Ishikawa (cell line): ENCODE measurements around the gene LOXHD1.

ENCODE experiments used
- CEBPB ChIP-seq: IDR thresholded peaks from 2 replicates; pipeline ENCODE4 v1.6.1; 2012
- CREB1 ChIP-seq: IDR thresholded peaks from 2 replicates; pipeline ENCODE4 v1.6.1; 2012; ENCODE audit warnings: low read depth
- EGR1 ChIP-seq: IDR thresholded peaks from 2 replicates; pipeline ENCODE4 v1.6.1; 2012
- EP300 ChIP-seq: IDR thresholded peaks from 2 replicates; pipeline ENCODE4 v1.6.1; 2012; ENCODE audit warnings: borderline replicate concordance
- FOXM1 ChIP-seq: IDR thresholded peaks from 2 replicates; pipeline ENCODE4 v1.6.1; 2012; ENCODE audit warnings: low read depth, borderline replicate concordance
- MAX ChIP-seq: IDR thresholded peaks from 2 replicates; pipeline ENCODE4 v1.6.1; 2012
- NFIC ChIP-seq: IDR thresholded peaks from 2 replicates; pipeline ENCODE4 v1.6.1; 2012
- RAD21 ChIP-seq: IDR thresholded peaks from 2 replicates; pipeline ENCODE4 v1.6.1; 2012; ENCODE audit warnings: low read depth
- REST ChIP-seq: IDR thresholded peaks from 2 replicates; pipeline ENCODE4 v1.6.1; 2012; ENCODE audit warnings: low read depth, mild to moderate bottlenecking
- TAF1 ChIP-seq: IDR thresholded peaks from 2 replicates; pipeline ENCODE4 v1.6.1; 2012; ENCODE audit warnings: low read depth, mild to moderate bottlenecking
- TCF12 ChIP-seq: IDR thresholded peaks from 2 replicates; pipeline ENCODE4 v1.6.1; 2012; ENCODE audit warnings: low read depth
- TEAD4 ChIP-seq: IDR thresholded peaks from 2 replicates; pipeline ENCODE4 v1.6.1; 2012
- USF1 ChIP-seq: IDR thresholded peaks from 2 replicates; pipeline ENCODE4 v1.6.1; 2012
- YY1 ChIP-seq: IDR thresholded peaks from 2 replicates; pipeline ENCODE4 v1.6.1; 2012; ENCODE audit warnings: low read depth
- ZBTB7A ChIP-seq: IDR thresholded peaks from 2 replicates; pipeline ENCODE4 v1.6.1; 2012; ENCODE audit warnings: low read depth

The LOXHD1 gene

GRCh38 chr18:46439037-46439436, 218.0 kb downstream of the LOXHD1 start:
- TF ChIP-seq REST (no peak), RAD21 (no peak), NFIC (no peak), ZBTB7A (no peak), MAX (no peak), TCF12 (no peak), TEAD4 (no peak), USF1 (no peak), CREB1 (no peak), FOXM1 (no peak), EP300 (no peak), YY1 (no peak), CEBPB (no peak), EGR1 (no peak)

DNA sequence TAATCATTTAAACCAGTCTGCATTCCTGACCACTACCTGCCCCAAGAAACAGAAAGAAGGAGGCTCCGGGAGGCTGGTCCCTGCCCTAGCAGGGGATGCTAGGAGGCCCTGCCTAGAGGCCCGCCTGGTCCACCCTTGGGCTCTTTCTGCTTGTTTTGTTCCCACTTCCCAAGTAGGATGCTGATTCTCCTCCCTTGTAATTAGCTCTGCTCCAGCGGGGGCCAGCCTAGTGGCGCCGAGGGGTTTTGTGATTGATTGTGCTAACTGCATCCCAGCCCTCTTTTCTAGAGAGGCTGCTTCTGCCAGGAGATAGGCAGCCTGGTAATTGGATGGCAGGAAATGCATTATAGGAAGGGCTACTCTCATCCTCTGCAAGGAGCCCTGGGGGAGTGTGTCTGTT, 220.0 kb downstream of the LOXHD1 start:
- no peak for TF ChIP-seq ZBTB7A
- TF ChIP-seq EP300 = no peak
- TF ChIP-seq TEAD4 = no peak
- no peak for TF ChIP-seq CREB1
- TF ChIP-seq YY1 = no peak
- no peak for TF ChIP-seq RAD21
- no peak for TF ChIP-seq TAF1
- no peak for TF ChIP-seq EGR1
- no peak for TF ChIP-seq TCF12
- TF ChIP-seq FOXM1 = no peak
- TF ChIP-seq CEBPB = no peak
- no peak for TF ChIP-seq REST
- no peak for TF ChIP-seq USF1
- no peak for TF ChIP-seq NFIC
- no peak for TF ChIP-seq MAX

DNA sequence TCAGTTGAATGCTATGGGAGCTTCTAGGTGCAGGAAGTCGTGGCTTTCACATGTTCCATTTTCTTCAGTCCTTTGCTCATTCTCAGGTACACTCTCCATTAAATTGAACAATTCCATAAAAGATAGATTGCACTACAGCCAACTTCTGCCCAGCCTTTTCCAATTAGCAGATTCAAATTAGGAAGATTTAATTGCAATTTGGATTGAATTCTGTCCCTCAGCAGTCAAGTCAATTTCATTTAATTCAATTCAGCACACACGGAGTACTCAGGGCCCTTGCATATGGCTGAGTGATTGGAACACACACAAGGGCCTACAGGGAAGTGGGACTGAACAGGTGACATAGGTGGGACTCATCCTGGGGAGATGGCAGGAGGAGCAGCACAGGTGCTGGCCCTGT, 220.4 kb downstream of the LOXHD1 start:
- no peak for TF ChIP-seq CEBPB

- TF ChIP-seq CEBPB = no peak
These were observed 222.0 kb downstream of the LOXHD1 start for GRCh38 chr18:46435031-46435430.

- TF ChIP-seq REST (no peak), ZBTB7A (no peak), FOXM1 (no peak), TEAD4 (no peak), USF1 (no peak), EP300 (no peak), YY1 (no peak), EGR1 (no peak), CEBPB (no peak), NFIC (no peak), CREB1 (no peak), TAF1 (no peak), RAD21 (no peak), TCF12 (no peak), MAX (no peak)
These were observed 222.4 kb downstream of the LOXHD1 start for GRCh38 chr18:46434629-46435028.
